Measurements from ENCODE around the gene IPCEF1. TPM values are rescaled to one million over a fixed set of nuclear protein-coding genes. Genes with fewer than 3 reads are reported as not detected.

IPCEF1 gene
- total RNA-seq, 6 experiments from 2014 or later: 0.31 TPM; not detected in 5

GRCh38 chr6:154258064-154258757 is 98.4 kb downstream of the IPCEF1 start:
- Mint-ChIP-seq H3K4me3 (no peak overlapping the region), H3K4me1 (ENCODE audit: low read depth) (no peaks in the 10 kb centered on the region), H3K9me3 (peaks cover 5% of the 10 kb centered on the region; the same call in 1 of the 2 replicates), H3K27ac (no peak overlapping the region), H3K27me3 (ENCODE audit: insufficient read depth) (peaks cover 4% of the 10 kb centered on the region), H3K36me3 (ENCODE audit: low read depth) (no peaks in the 10 kb centered on the region)
- TF ChIP-seq CTCF (IDR thresholded peaks at IDR 0.05): no peak
- DNase-seq: no peak

- H3K36me3 Mint-ChIP-seq (ENCODE audit: low read depth): no peaks in the 10 kb centered on the region
- TF ChIP-seq CTCF (IDR thresholded peaks at IDR 0.05): no peak
- no peak for DNase-seq
- no peak overlapping the region for H3K4me3 Mint-ChIP-seq
- peaks cover 5% of the 10 kb centered on the region; the same call in 1 of the 2 replicates for H3K9me3 Mint-ChIP-seq
- peaks cover 7% of the 10 kb centered on the region for H3K27me3 Mint-ChIP-seq (ENCODE audit: insufficient read depth)
- H3K4me1 Mint-ChIP-seq (ENCODE audit: low read depth): no peaks in the 10 kb centered on the region
- H3K27ac Mint-ChIP-seq: no peak overlapping the region
Measured at GRCh38 chr6:154257067-154257466, 99.5 kb downstream of the IPCEF1 start.

- no peak for DNase-seq
- H3K9me3 Mint-ChIP-seq: peaks cover 5% of the 10 kb centered on the region; the same call in 1 of the 2 replicates
- H3K4me3 Mint-ChIP-seq: no peak overlapping the region
- H3K27ac Mint-ChIP-seq: no peak overlapping the region
- no peak for TF ChIP-seq CTCF (IDR thresholded peaks at IDR 0.05)
- H3K36me3 Mint-ChIP-seq (ENCODE audit: low read depth): no peaks in the 10 kb centered on the region
- peaks cover 6% of the 10 kb centered on the region; the same call in 1 of the 2 replicates for H3K27me3 Mint-ChIP-seq (ENCODE audit: insufficient read depth)
- H3K4me1 Mint-ChIP-seq (ENCODE audit: low read depth): no peaks in the 10 kb centered on the region
Measured at GRCh38 chr6:154252678-154253077, 103.9 kb downstream of the IPCEF1 start.

- Mint-ChIP-seq H3K4me3 (no peak overlapping the region), H3K36me3 (ENCODE audit: low read depth) (no peaks in the 10 kb centered on the region), H3K27ac (no peak overlapping the region), H3K4me1 (ENCODE audit: low read depth) (no peaks in the 10 kb centered on the region), H3K27me3 (ENCODE audit: insufficient read depth) (peaks cover 5% of the 10 kb centered on the region; the same call in 1 of the 2 replicates), H3K9me3 (peaks cover 5% of the 10 kb centered on the region; the same call in 1 of the 2 replicates)
- TF ChIP-seq CTCF (IDR thresholded peaks at IDR 0.05): no peak
- no peak for DNase-seq
Measured at GRCh38 chr6:154251116-154251515, 105.5 kb downstream of the IPCEF1 start.

- DNase-seq: no peak
- peaks cover 16% of the 10 kb centered on the region for H3K27me3 Mint-ChIP-seq (ENCODE audit: insufficient read depth)
- H3K4me3 Mint-ChIP-seq: no peak overlapping the region
- H3K4me1 Mint-ChIP-seq (ENCODE audit: low read depth): no peaks in the 10 kb centered on the region
- no peak for TF ChIP-seq CTCF (IDR thresholded peaks at IDR 0.05)
- no peaks in the 10 kb centered on the region for H3K36me3 Mint-ChIP-seq (ENCODE audit: low read depth)
- H3K9me3 Mint-ChIP-seq: no peaks in the 10 kb centered on the region
- H3K27ac Mint-ChIP-seq: no peak overlapping the region
Measured at GRCh38 chr6:154249499-154250298, 106.9 kb downstream of the IPCEF1 start.
